ENCODE data around the gene NUDT6.

Gene NUDT6

GRCh38 chr4:122914292-122914904 lies 8.0 kb downstream of the NUDT6 start:
- peak; percentile 53 for DNase-seq

DNA sequence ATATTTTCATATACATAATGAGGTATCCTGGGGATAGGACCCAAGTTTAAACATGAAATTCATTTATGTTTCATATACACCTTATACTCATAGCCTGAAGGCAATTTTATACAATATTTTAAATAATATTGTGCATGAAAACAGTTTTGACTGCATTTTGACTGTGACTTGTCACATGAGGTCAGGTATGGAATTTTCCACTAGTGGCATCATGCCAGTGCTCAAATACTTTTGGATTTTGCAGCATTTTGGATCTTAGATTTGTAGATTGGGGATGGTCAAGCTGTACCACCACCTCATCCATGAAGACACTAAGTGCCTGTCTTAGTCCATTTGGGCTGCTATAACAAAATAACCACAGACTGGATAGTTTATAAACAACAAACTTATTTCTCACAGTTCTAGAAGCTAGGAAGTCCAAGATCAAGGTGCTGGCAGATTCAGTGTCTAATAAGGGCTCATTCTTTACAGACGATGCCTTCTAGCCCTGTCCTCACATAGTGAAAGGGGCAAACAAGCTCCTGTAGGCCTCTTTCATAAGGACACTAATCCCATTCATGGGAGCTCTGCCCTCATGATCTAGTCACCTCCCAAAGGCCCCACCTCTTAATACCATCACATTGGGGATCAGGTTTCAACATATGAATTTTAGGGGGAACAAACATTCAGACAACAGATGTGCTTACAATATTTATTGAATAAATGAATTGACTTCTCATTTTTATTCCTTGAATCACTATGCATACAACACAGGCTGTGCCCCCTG lies 9.4 kb downstream of the NUDT6 start:
- DNase-seq: no peak

- no peak for DNase-seq
These were observed 10.8 kb downstream of the NUDT6 start for GRCh38 chr4:122911588-122911987.

DNA sequence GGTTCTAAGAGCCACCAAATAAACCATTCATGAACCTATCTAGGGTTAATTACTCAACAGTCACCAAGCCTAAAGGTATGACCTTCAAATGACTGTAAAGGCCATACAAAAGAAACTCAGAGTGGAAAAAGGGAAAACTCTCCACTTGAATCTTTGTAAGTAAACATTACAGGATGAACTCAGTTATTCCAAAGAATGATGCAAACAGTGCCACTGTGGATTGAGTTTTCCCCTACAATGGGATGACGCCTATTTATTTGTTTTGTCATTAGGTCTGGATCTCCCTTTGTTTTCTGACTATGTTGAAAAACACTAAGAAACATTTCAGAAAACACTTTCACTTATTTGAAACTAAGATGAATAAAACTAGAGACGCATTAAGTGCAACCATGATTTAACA lies 12.7 kb downstream of the NUDT6 start:
- no peak for DNase-seq

- no peak for DNase-seq
These were observed 14.2 kb downstream of the NUDT6 start for GRCh38 chr4:122908223-122908622.

GRCh38 chr4:122906859-122907305 lies 15.5 kb downstream of the NUDT6 start:
- no peak for DNase-seq

- DNase-seq: no peak
These were observed 18.6 kb downstream of the NUDT6 start for GRCh38 chr4:122903766-122904288.

- no peak for DNase-seq
These were observed 21.0 kb downstream of the NUDT6 start for GRCh38 chr4:122901247-122902010.

DNA sequence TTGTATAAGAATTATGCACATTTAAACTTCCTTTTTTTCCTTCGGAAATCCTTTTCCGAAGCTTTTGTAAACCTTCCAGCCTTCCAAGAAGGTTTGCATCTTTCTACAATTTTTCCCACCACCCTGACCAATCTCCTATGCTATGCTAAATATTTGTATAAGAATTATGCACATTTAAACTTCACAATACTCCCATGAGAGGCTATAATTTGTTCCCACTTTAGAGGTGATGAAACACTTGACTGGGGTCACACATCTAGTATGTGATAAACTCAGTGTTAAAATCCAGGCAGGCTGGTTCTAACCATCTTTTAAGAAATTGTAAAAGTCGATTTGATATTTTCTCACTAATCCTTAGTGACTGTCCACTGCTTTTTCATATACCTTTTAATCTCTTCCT lies 22.1 kb downstream of the NUDT6 start:
- DNase-seq: peak; percentile 72

GRCh38 chr4:122899682-122900081 lies 22.7 kb downstream of the NUDT6 start:
- no peak for DNase-seq

DNA sequence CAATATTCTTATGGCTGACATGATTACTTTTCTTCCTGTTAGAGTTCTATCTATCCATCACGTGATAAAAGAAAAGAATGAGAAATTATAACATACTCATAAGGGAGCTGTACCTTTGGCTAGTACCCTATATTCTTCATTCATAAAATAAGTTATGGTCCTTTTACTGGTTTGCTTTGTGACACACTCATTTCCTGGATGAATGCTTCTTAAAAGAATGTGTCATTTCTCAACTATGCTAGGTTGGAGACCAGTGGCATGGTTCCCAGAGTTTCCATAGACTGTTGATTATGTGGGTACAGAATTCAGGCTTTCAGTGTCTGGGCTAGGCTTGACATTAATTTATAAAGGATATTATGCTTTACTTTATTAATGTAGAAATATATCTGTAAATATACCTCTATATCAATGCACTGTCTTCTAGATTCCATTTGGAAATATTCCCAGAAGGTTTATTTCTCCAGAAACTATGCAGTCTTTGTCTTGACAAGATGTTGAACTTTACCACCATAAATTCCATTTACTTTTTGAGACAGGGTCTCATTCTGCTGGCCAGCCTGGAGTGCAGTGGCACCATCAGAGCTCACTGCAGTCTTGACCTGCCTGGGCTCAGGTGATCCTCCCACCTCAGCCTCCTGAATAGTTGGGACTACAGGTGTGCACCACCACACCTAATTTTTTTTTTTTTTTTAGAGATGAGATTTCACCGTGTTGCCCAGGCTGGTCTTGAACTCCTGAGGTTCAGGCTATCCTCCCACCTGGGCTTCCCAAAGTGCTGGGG lies 23.8 kb downstream of the NUDT6 start:
- peak; percentile 98 for DNase-seq

GRCh38 chr4:122896270-122896669 lies 26.1 kb downstream of the NUDT6 start:
- DNase-seq: no peak

- DNase-seq: no peak
These were observed 26.9 kb downstream of the NUDT6 start for GRCh38 chr4:122895336-122895995.

DNA sequence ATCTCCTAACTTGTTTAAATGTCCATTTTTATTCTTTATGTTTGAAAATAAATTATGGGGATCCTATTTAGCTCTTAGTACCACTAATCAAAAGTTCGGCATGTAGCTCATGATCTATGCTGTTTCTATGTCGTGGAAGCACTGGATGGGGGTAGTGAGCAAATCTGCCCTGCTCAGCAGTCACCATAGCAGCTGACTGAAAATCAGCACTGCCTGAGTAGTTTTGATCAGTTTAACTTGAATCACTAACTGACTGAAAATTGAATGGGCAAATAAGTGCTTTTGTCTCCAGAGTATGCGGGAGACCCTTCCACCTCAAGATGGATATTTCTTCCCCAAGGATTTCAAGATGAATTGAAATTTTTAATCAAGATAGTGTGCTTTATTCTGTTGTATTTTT lies 27.6 kb downstream of the NUDT6 start:
- no peak for DNase-seq

GRCh38 chr4:122890147-122890795 lies 32.1 kb downstream of the NUDT6 start:
- no peak for DNase-seq

GRCh38 chr4:122889726-122890125 lies 32.7 kb downstream of the NUDT6 start:
- no peak for DNase-seq

- no peak for DNase-seq
These were observed 37.9 kb downstream of the NUDT6 start for GRCh38 chr4:122884499-122884898.

DNA sequence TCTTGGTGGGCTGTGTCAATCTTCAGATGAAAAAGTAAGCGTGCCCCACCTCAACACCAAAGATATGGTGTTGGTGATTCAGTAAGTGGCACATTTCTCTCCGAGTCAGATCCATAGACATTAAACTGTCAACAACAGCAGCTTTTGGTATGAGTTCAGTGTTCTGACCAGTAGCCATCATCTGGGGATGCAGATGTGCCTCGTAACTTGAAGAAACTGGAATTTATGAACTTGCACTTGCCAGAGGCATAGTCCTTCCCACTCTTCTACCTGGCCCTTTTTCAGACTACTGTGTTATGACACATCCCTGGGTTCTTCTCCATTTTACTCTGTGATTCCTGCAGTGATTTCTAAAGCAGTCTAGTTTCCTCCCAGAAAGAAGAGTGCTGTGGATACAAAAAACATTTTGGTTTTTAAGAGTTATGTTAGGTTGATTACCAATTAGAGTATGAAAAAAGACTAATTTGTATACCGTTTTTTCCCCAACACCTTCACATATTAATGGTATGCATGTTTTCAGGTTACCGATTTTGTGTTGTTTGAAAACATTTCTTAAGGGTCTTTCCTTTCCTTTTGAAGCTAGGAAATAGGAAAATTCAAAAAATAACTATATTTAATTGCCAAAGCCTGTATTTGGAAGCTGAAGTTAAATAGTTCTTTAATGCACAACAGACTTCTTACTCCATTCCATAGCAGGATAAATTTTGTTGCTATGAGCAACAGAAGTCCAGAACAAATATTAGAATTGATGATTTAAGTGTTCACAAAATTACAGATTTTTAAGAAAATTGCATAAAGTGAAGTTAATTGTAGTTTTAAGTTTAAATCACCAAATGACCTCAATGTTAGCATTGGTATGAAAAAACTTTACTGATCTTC lies 39.3 kb downstream of the NUDT6 start:
- DNase-seq: no peak

DNA sequence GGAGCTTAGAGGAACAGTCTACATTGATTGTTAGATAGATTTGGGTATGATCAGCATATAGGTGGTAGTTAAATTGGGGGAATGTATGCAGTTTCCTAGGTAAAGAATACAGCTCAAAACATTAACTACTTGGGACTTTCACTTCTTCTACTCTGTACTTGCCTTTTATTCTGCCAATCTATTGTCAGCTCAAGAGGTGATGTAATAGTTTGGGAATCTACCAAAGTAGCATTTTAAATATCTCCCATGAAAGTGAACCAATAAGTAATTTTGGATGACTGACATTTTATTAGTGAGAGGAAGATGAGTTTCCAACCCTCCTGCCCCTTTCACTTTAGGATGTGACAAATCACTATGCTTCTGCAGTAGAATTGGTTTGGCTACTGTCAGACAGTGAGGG lies 43.4 kb downstream of the NUDT6 start:
- DNase-seq: no peak

DNA sequence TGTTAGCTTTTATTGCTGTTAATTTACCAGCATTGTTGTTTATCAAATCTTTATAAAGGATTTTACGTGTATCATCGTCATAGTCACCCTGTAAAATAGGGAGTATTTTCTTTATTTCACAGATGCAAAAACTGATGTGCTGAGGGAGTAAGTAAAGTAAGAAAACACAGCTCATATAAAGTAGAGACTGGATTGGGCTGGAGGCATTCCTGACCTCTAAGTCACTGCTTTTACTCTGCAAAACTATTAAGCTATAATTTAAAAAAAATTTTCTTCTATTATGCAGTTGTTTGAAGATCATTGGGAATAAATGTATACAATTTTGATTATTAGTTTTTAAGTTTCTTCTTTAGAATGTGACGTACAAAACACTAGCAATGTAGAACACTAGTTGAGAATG lies 45.9 kb downstream of the NUDT6 start:
- peak; percentile 36 for DNase-seq

DNA sequence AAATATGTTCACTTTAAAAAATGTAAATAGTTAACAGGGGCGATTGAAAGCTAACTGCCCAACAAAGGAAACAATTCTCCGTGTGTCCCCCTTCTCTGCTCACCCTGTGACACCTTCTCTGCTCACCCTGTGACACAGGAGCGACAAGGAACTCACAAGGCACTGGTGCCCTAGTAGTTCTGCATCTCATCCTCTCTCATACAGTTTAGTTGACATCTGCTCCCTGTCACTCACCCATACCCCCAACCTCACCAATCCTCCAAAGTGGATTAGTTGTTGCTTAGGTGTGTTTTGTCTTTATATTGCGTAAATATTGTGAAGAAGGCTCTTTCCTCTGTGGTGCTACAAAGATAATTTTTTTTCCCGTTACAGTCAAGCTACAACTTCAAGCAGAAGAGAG lies 46.4 kb downstream of the NUDT6 start:
- no peak for DNase-seq
